DMS114 treated with DMSO at 0.1 percent for 48 hours (cell line): ENCODE data around the gene NUP42.

ENCODE experiments used
- DNase-seq: peaks from one replicate; lab custom pipeline; 2025; ENCODE audit not compliant: unreplicated experiment; lab: John Stamatoyannopoulos, UW

The NUP42 gene

GRCh38 chr7:23232966-23233365 is 51.1 kb downstream of the NUP42 start:
- no peak for DNase-seq

- DNase-seq: no peak
These were observed 52.9 kb downstream of the NUP42 start for GRCh38 chr7:23234569-23235296.

- DNase-seq: no peak
These were observed 54.0 kb downstream of the NUP42 start for GRCh38 chr7:23235813-23236221.

- no peak for DNase-seq
These were observed 55.2 kb downstream of the NUP42 start for GRCh38 chr7:23237000-23237399.

- no peak for DNase-seq
These were observed 57.3 kb downstream of the NUP42 start for GRCh38 chr7:23238983-23239652.

GRCh38 chr7:23239698-23240097 is 57.9 kb downstream of the NUP42 start:
- DNase-seq: no peak

- DNase-seq: no peak
These were observed 60.5 kb downstream of the NUP42 start for GRCh38 chr7:23242321-23242720.

GRCh38 chr7:23242935-23243334 is 61.1 kb downstream of the NUP42 start:
- DNase-seq: no peak

- no peak for DNase-seq
These were observed 64.7 kb downstream of the NUP42 start, which contains the start of gene GPNMB for GRCh38 chr7:23246555-23246954. GPNMB (plus strand) TSS chr7:23246775; CDS start chr7:23246858, 83 bp downstream.

GRCh38 chr7:23247046-23247602 is 65.3 kb downstream of the NUP42 start:
- DNase-seq: no peak

GRCh38 chr7:23247603-23248335 is 65.9 kb downstream of the NUP42 start:
- DNase-seq: no peak

GRCh38 chr7:23249486-23249885 is 67.6 kb downstream of the NUP42 start:
- DNase-seq: no peak
